Measurements from ENCODE around the gene TSC1. TPM values are rescaled to one million over a fixed set of nuclear protein-coding genes. Genes with fewer than 3 reads are reported as not detected.

Gene TSC1
- total and polyA plus RNA-seq, 10 of the 15 experiments (the other 5 are each of a cell fraction or from before 2014, with no cell fraction given): 4.0 to 48.0 (median 14.9) TPM

GRCh38 chr9:132975961-132976360 is 31.5 kb upstream of the TSC1 start (continued):
- TF ChIP-seq ZBTB11 (CRISPR knock-in tag; IDR thresholded peaks at IDR 0.05) (no peak), PKNOX1 (IDR thresholded peaks at IDR 0.05) (no peak), MLLT1 (IDR thresholded peaks at IDR 0.05) (no peak), EGR1 (IDR thresholded peaks at IDR 0.05; ENCODE audit: borderline replicate concordance in 1 of 2, low read depth in 2 of 2, low read length in 2 of 2) (no peak), SMARCA5 (IDR thresholded peaks at IDR 0.05) (no peak), IRF3 (IDR thresholded peaks at IDR 0.05) (no peak)
